ENCODE data around the gene TMEM107.
"Not testable (repeated sequence)": the region's sequence is repeated elsewhere in the genome, so short reads cannot be mapped to it uniquely, and the experiment has no call there.

The TMEM107 gene

DNA sequence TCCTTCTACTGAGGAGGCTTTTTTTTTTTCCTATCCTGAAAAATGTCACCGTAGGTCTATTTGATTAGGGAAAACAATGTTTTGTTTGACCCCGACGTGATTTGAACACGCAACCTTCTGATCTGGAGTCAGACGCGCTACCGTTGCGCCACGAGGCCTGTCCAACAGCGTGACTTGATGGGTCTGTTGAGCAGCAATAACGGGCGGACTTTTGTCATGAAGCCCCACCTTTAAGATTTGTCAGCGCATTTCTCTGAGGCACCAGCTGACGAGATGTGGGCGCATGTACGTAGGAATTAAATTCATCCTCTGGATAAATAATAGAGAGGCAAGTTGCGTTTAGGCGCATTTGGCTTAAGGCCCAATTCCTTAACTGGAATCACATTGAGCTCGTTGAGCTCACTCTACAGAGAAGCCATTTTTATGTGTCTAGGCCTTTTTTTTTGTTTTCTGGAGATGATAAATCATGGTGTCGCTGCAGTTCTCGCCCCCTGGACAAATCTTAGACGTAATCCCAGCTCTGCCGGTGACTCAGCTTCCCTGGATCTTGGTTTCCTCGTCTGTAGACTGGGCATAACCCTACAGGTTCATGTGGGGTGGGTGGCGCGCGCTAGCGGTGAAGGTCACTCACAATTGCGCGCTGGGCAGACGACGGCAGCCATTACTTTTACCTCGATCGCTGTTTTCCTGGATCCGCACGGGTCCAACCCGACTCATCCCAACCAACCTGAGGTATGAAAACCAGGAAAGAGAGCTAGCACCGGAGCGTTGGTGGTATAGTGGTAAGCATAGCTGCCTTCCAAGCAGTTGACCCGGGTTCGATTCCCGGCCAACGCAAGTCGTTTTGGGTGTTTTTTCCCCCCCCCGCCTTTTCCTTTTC, 44.8 kb upstream of the TMEM107 start:
- H3K9ac ChIP-seq (ENCODE audit: low read length): peak overlapping the region; percentile 77
- H3K36me3 ChIP-seq (ENCODE audit: low read length): no peaks in the 10 kb centered on the region
- H3K27me3 ChIP-seq (ENCODE audit: low read length): no peaks in the 10 kb centered on the region
- H3K4me2 ChIP-seq (ENCODE audit: low read depth, low read length, poor library complexity, severe bottlenecking): peak overlapping the region; percentile 77
- no peaks in the 10 kb centered on the region for H4K20me1 ChIP-seq (ENCODE audit: low read depth, low read length)
- peaks cover 30% of the 10 kb centered on the region for H3F3A ChIP-seq (ENCODE audit: insufficient read depth)
- TF ChIP-seq EZH2phosphoT487 (conservative IDR thresholded peaks at IDR 0.05; ENCODE audit: low read length): no peak
- TF ChIP-seq, protein P1, sequence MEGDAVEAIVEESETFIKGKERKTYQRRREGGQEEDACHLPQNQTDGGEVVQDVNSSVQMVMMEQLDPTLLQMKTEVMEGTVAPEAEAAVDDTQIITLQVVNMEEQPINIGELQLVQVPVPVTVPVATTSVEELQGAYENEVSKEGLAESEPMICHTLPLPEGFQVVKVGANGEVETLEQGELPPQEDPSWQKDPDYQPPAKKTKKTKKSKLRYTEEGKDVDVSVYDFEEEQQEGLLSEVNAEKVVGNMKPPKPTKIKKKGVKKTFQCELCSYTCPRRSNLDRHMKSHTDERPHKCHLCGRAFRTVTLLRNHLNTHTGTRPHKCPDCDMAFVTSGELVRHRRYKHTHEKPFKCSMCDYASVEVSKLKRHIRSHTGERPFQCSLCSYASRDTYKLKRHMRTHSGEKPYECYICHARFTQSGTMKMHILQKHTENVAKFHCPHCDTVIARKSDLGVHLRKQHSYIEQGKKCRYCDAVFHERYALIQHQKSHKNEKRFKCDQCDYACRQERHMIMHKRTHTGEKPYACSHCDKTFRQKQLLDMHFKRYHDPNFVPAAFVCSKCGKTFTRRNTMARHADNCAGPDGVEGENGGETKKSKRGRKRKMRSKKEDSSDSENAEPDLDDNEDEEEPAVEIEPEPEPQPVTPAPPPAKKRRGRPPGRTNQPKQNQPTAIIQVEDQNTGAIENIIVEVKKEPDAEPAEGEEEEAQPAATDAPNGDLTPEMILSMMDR (IDR thresholded peaks at IDR 0.05; ENCODE audit: insufficient read depth, low read length, poor library complexity, severe bottlenecking): no peak
- no peaks in the 10 kb centered on the region for H3K9me2 ChIP-seq (replicated peaks; ENCODE audit: insufficient read depth, low read length)
- H2AFZ ChIP-seq (ENCODE audit: low read depth, low read length, severe bottlenecking): peak overlapping the region; percentile 95
- H3K27ac ChIP-seq (ENCODE audit: low read depth, low read length): peak overlapping the region; percentile 85
- H3K4me3 ChIP-seq (ENCODE audit: insufficient read depth, low read length, poor library complexity, severe bottlenecking): peak overlapping the region; percentile 84
- H3K9me3 ChIP-seq (ENCODE audit: insufficient read depth, low read length): no peaks in the 10 kb centered on the region
- no peaks in the 10 kb centered on the region for H3K79me2 ChIP-seq (ENCODE audit: insufficient read depth, low read length)

DNA sequence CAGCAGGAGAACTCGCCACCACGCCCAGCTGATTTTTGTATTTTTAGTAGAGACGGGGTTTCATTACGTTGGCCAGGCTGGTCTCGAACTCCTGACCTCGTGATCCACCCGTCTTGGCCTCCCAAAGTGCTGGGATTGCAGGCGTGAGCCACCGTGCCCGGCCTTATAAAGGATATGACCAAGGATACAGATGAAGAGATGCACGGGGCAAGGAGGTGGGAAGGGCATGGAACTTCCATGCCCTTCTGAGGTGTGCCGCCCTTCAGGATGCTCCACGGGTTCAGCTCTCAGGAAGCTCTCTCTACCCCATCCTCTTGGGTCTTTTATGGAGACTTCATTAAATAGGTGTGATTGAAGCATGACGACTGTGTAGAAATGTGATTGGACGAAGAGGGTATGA, 37.8 kb upstream of the TMEM107 start:
- H2AFZ ChIP-seq (ENCODE audit: low read depth, low read length, severe bottlenecking); H4K20me1 ChIP-seq (ENCODE audit: low read depth, low read length); H3K9me2 ChIP-seq (replicated peaks; ENCODE audit: insufficient read depth, low read length): not testable (repeated sequence)

DNA sequence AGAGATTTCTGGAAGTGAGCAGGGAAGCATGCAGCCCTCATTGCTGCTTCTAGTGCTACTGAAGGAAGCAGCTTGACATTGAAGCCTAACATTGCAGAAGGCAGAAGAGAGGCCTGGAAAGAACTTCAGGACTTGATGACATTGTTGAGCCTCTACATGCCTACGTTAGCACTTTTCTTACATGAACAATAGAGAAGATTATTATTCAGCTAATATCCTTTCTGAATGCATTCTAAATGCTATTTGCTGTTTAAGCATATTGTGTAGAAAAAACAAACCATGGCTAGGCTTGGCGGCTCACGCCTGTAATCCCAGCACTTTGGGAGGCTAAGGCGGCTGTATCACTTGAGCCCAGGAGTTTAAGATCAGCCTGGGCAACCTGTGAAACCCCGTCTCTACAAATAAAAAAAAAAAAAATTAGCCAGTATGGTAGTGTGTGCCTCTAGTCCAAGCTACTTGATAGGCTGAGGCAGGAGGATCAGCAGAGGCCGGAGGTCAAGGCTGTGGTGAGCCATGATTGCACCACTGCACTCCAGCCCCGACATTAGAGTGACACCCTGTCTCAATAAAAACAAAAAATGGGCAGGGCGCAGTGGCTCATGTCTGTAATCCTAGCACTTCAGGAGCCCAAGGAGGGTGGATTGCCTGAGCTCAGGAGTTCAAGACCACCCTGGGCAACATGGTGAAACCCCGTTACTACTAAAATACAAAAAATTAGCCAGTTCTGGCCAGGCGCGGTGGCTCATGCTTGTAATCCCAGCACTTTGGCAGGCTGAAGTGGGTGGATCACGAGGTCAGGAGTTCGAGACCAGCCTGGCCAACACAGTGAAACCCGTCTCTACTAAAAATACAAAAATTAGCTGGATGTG, 36.4 kb upstream of the TMEM107 start:
- H4K20me1 ChIP-seq (ENCODE audit: low read depth, low read length): no peaks in the 10 kb centered on the region; the same call in 1 of the 2 replicates
- no peak overlapping the region for H3K27ac ChIP-seq (ENCODE audit: low read depth, low read length)

More for the DNA sequence above, 37.8 kb upstream of the TMEM107 start:
- H3F3A ChIP-seq (ENCODE audit: insufficient read depth): peaks cover 12% of the 10 kb centered on the region; the same call in 1 of the 2 replicates
- H3K9ac ChIP-seq (ENCODE audit: low read length); H3K9me3 ChIP-seq (ENCODE audit: insufficient read depth, low read length); H3K27me3 ChIP-seq (ENCODE audit: low read length); H3K4me2 ChIP-seq (ENCODE audit: low read depth, low read length, poor library complexity, severe bottlenecking); H3K36me3 ChIP-seq (ENCODE audit: low read length); H3K27ac ChIP-seq (ENCODE audit: low read depth, low read length); H3K4me3 ChIP-seq (ENCODE audit: insufficient read depth, low read length, poor library complexity, severe bottlenecking): not testable (repeated sequence)
- peaks cover 14% of the 10 kb centered on the region for H3K79me2 ChIP-seq (ENCODE audit: insufficient read depth, low read length)

DNA sequence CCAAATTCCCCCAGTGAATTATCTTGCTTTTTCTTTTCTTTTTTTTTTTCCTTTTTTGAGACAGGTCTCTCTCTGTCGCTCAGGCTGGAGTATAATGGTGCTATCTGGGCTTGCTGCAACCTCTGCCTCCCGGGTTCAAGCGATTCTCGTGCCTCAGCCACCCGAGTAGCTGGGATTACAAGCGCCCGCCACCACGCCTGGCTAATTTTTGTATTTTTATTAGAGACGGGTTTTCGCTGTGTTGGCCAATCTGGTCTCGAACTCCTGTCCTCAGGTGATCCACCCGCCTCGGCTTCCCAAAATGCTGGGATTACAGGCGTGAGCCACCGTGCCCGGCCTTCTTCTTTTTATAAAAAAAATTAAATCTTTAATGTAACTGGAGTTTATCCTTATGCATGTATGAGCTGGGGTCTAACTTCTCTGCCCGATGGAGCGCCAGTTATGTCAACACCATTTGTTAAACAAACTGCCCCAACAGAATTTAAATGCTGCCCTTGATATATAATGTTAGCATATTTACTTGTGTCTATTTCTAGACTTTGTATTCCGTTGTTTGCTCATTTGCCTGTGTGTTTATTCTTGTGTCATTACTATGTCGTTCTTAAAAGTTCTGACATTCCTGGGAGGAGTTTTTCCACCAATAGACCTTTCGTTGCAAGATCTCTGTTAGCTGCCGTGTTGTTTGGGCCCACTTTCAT, 34.7 kb upstream of the TMEM107 start:
- H3K27ac ChIP-seq (ENCODE audit: low read depth, low read length): peak overlapping the region; percentile 90
- TF ChIP-seq, protein P1 (IDR thresholded peaks at IDR 0.05; ENCODE audit: insufficient read depth, low read length, poor library complexity, severe bottlenecking): no peak
- TF ChIP-seq EZH2phosphoT487 (conservative IDR thresholded peaks at IDR 0.05; ENCODE audit: low read length): no peak
- H3K79me2 ChIP-seq (ENCODE audit: insufficient read depth, low read length): peaks cover 34% of the 10 kb centered on the region
- peaks cover 15% of the 10 kb centered on the region; the same call in 1 of the 2 replicates for H3K36me3 ChIP-seq (ENCODE audit: low read length)
- peak overlapping the region; percentile 94 for H3K4me3 ChIP-seq (ENCODE audit: insufficient read depth, low read length, poor library complexity, severe bottlenecking)
- peak overlapping the region; percentile 87 for H2AFZ ChIP-seq (ENCODE audit: low read depth, low read length, severe bottlenecking)
- no peaks in the 10 kb centered on the region for H3K9me3 ChIP-seq (ENCODE audit: insufficient read depth, low read length)
- peak overlapping the region; percentile 98 for H3K4me2 ChIP-seq (ENCODE audit: low read depth, low read length, poor library complexity, severe bottlenecking)
- peak overlapping the region; percentile 98 for H3K9ac ChIP-seq (ENCODE audit: low read length)
- peaks cover 14% of the 10 kb centered on the region; the same call in 1 of the 2 replicates for H3F3A ChIP-seq (ENCODE audit: insufficient read depth)
- H3K27me3 ChIP-seq (ENCODE audit: low read length): no peaks in the 10 kb centered on the region
- H4K20me1 ChIP-seq (ENCODE audit: low read depth, low read length): no peaks in the 10 kb centered on the region; the same call in 1 of the 2 replicates
- H3K9me2 ChIP-seq (replicated peaks; ENCODE audit: insufficient read depth, low read length): no peaks in the 10 kb centered on the region

More for the DNA sequence above, 36.4 kb upstream of the TMEM107 start:
- TF ChIP-seq EZH2phosphoT487 (conservative IDR thresholded peaks at IDR 0.05; ENCODE audit: low read length): no peak
- peaks cover 4% of the 10 kb centered on the region; the same call in 1 of the 2 replicates for H3K36me3 ChIP-seq (ENCODE audit: low read length)
- H3K4me3 ChIP-seq (ENCODE audit: insufficient read depth, low read length, poor library complexity, severe bottlenecking): no peak overlapping the region
- H3K79me2 ChIP-seq (ENCODE audit: insufficient read depth, low read length): peaks cover 24% of the 10 kb centered on the region
- H3F3A ChIP-seq (ENCODE audit: insufficient read depth): peaks cover 14% of the 10 kb centered on the region; the same call in 1 of the 2 replicates
- no peaks in the 10 kb centered on the region for H3K9me2 ChIP-seq (replicated peaks; ENCODE audit: insufficient read depth, low read length)
- H3K9ac ChIP-seq (ENCODE audit: low read length): no peak overlapping the region
- H2AFZ ChIP-seq (ENCODE audit: low read depth, low read length, severe bottlenecking): no peak overlapping the region
- no peaks in the 10 kb centered on the region for H3K9me3 ChIP-seq (ENCODE audit: insufficient read depth, low read length)
- H3K27me3 ChIP-seq (ENCODE audit: low read length): no peaks in the 10 kb centered on the region
- no peak overlapping the region for H3K4me2 ChIP-seq (ENCODE audit: low read depth, low read length, poor library complexity, severe bottlenecking)
